Adrenal gland (tissue), 5 donors: ENCODE data around the gene FMNL3.

Experiments
- POLR2A ChIP-seq, 2 donors: fragments of 450-650 bp; IDR thresholded peaks; one replicate each; pipeline ENCODE4 v1.6.1; 2017; ENCODE audit warnings: antibody characterized with exemption in 2 of 2, mild to moderate bottlenecking in 2 of 2, moderate library complexity in 1 of 2
- TF ChIP-seq, protein P1 (sequence below), 6 experiments: fragments of 450-650 bp in 4 of 6; fragments of 200-600 bp in 2 of 6; sonication (generic) in 1 of 6; IDR thresholded peaks; 1 replicate in 5 of 6; 2 replicates in 1 of 6; pipeline versions ENCODE4 v1.5.1 to v1.8.0; 2016 to 2021; ENCODE audit warnings: antibody characterized with exemption in 6 of 6, mild to moderate bottlenecking in 2 of 6, moderate library complexity in 1 of 6
- donor health status: DM: no; HTN: no; CAD: no.

DNA sequence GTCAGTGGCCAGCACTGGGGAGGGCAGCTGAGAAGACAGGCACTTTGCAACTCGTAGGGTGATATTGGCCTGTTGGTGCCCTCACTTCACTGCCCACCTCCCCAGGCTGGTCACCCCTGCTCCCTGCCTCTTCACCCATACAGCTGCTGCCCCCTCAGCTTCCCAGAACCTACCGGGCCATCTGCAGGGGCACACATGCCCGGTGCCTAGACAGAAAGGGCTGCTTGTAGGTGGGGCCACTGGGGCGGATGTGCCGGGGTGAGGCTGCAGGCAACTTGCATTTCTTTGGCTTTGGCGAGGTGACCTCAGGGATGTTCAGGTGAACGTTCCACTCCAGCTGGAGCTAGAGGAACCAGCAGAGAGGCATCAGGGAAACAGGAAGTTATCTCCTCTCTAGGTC, 118.9 kb downstream of the FMNL3 start:
- TF ChIP-seq, protein P1, sequence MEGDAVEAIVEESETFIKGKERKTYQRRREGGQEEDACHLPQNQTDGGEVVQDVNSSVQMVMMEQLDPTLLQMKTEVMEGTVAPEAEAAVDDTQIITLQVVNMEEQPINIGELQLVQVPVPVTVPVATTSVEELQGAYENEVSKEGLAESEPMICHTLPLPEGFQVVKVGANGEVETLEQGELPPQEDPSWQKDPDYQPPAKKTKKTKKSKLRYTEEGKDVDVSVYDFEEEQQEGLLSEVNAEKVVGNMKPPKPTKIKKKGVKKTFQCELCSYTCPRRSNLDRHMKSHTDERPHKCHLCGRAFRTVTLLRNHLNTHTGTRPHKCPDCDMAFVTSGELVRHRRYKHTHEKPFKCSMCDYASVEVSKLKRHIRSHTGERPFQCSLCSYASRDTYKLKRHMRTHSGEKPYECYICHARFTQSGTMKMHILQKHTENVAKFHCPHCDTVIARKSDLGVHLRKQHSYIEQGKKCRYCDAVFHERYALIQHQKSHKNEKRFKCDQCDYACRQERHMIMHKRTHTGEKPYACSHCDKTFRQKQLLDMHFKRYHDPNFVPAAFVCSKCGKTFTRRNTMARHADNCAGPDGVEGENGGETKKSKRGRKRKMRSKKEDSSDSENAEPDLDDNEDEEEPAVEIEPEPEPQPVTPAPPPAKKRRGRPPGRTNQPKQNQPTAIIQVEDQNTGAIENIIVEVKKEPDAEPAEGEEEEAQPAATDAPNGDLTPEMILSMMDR (IDR thresholded peaks at IDR 0.05), result no peak
- TF ChIP-seq POLR2A (IDR thresholded peaks at IDR 0.05), result no peak
